ENCODE measurements around the gene THRB. TPM values are rescaled to one million over a fixed set of nuclear protein-coding genes. Genes with fewer than 3 reads are reported as not detected.

The THRB gene
- total RNA-seq, 1 experiment from 2014 or later = 5.8 TPM

DNA sequence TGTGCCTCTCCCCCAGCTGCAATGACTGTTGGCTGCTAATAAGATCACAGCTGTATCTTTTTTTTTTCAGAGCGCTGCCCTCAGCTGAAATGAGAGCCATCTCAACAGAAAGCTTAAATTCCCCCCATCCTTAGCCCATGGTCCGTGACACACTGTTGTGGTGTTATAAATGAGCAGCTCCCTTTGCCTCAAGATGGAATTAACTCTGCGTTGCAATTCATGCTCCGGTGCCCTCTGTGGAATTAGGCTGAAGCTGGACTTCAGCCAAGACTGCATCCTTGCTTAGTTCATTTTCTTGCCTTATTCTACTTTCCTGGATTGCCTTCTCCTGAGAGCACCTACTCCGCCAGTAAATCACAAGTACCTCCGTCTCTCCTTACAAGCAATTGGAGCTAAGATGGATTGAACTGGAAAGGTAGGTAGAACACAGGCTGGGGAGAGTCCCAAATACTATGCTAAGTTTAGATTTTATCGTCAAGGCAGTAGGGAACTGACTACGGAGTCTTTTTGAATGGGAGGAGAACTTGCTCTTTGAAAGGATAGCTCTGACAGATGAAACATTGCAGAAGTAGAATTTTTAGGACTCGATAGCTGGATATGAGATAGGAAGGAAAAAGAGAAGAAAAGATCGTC lies 39.0 kb upstream of the THRB start:
- ChIA-PET POLR2A (no interaction called here), CTCF (no interaction called here)
- Mint-ChIP-seq H3K27ac (no peak overlapping the region), H3K4me3 (no peak overlapping the region), H3K27me3 (ENCODE audit: low read depth) (no peaks in the 10 kb centered on the region; the same call in 1 of the 2 replicates), H3K4me1 (no peaks in the 10 kb centered on the region), H3K36me3 (no peaks in the 10 kb centered on the region), H3K9me3 (no peaks in the 10 kb centered on the region)
- ATAC-seq (no peak), DNase-seq (ENCODE audit: low spot score) (no peak)
- TF ChIP-seq, protein P1, sequence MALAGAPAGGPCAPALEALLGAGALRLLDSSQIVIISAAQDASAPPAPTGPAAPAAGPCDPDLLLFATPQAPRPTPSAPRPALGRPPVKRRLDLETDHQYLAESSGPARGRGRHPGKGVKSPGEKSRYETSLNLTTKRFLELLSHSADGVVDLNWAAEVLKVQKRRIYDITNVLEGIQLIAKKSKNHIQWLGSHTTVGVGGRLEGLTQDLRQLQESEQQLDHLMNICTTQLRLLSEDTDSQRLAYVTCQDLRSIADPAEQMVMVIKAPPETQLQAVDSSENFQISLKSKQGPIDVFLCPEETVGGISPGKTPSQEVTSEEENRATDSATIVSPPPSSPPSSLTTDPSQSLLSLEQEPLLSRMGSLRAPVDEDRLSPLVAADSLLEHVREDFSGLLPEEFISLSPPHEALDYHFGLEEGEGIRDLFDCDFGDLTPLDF (CRISPR knock-in tag; IDR thresholded peaks at IDR 0.05) = no peak
- TF ChIP-seq, protein P2, sequence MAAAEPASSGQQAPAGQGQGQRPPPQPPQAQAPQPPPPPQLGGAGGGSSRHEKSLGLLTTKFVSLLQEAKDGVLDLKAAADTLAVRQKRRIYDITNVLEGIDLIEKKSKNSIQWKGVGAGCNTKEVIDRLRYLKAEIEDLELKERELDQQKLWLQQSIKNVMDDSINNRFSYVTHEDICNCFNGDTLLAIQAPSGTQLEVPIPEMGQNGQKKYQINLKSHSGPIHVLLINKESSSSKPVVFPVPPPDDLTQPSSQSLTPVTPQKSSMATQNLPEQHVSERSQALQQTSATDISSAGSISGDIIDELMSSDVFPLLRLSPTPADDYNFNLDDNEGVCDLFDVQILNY (CRISPR knock-in tag; IDR thresholded peaks at IDR 0.05) = no peak
- TF ChIP-seq TP53 (CRISPR knock-in tag; IDR thresholded peaks at IDR 0.05) = no peak
- TF ChIP-seq NFE2L1 (CRISPR knock-in tag; IDR thresholded peaks at IDR 0.05) = no peak

DNA sequence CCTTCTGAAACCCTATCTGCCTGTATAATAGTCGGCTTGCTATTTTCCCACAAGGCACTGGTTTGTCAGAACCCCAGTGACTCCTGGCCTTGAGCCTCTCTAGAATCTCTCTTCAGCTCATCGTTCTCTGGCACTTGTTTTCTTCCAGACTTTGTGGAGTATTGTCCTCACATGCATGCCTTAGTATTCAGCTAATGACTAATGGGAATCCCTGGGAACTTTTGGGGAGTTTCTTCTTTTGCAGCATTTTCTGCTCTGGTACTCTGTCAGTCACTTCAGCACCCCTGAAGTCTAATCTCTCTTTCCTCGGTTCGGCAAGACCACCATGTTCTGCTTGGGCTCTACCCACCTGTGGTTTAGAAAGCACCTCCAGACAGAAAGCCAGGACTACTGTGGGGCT lies 35.8 kb upstream of the THRB start:
- TF ChIP-seq ZNF219 (CRISPR knock-in tag; IDR thresholded peaks at IDR 0.05; ENCODE audit: borderline replicate concordance) (no peak), TEAD4 (CRISPR knock-in tag; IDR thresholded peaks at IDR 0.05) (no peak)
- DNase-seq (ENCODE audit: low spot score) (no peak), ATAC-seq (no peak)
- ChIA-PET CTCF (interaction anchor here (0.9 kb wide), 1 partner anchor 34 kb away, joined by 3 read pairs; no protein-coding TSS in a partner anchor), POLR2A (no interaction called here)
- Mint-ChIP-seq H3K9me3 (no peaks in the 10 kb centered on the region), H3K27ac (no peak overlapping the region), H3K36me3 (no peaks in the 10 kb centered on the region), H3K4me1 (0 out of 2 replicates have a peak, but pooled peaks cover 4% of the 10 kb centered on the region), H3K4me3 (no peak overlapping the region), H3K27me3 (ENCODE audit: low read depth) (no peaks in the 10 kb centered on the region)

DNA sequence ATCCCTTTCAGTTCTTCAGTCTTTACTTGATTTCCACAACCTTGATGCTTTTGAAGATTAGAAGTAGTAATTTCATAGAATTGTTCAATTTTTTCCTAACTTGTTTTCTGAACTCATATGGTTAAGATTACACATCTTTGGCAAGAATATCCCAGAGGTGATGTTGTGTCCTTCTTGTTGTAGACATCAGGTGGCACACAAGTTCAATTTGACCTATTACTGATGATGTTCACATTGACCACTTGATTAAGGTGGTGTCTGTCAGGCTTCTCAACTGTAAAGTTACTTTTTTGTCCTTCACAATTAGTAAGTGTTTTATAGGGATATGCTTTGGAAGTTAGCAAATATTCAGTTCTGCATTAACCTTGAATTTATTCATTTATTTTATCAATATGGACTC lies 34.6 kb upstream of the THRB start:
- ChIA-PET CTCF (no interaction called here), POLR2A (no interaction called here)
- ATAC-seq = no peak
- 0 out of 2 replicates have a peak, but pooled peaks cover 4% of the 10 kb centered on the region for H3K4me1 Mint-ChIP-seq
- DNase-seq (ENCODE audit: low spot score) = no peak
- no peak overlapping the region for H3K27ac Mint-ChIP-seq
- H3K36me3 Mint-ChIP-seq = no peaks in the 10 kb centered on the region
- no peak overlapping the region for H3K4me3 Mint-ChIP-seq
- no peaks in the 10 kb centered on the region for H3K9me3 Mint-ChIP-seq
- H3K27me3 Mint-ChIP-seq (ENCODE audit: low read depth) = peaks cover 4% of the 10 kb centered on the region
- TF ChIP-seq ZNF138 (CRISPR knock-in tag; conservative IDR thresholded peaks at IDR 0.05) (no peak), CBFB (CRISPR knock-in tag; IDR thresholded peaks at IDR 0.05; ENCODE audit: low read depth) (no peak), HMGA2 (CRISPR knock-in tag; IDR thresholded peaks at IDR 0.05) (no peak), ZNF416 (CRISPR knock-in tag; IDR thresholded peaks at IDR 0.05) (no peak), ATF1 (CRISPR knock-in tag; IDR thresholded peaks at IDR 0.05) (no peak), JAZF1 (CRISPR knock-in tag; IDR thresholded peaks at IDR 0.05) (no peak), ESRRA (CRISPR knock-in tag; IDR thresholded peaks at IDR 0.05; ENCODE audit: borderline replicate concordance) (no peak), EMX1 (CRISPR knock-in tag; IDR thresholded peaks at IDR 0.05) (no peak), ZNF263 (CRISPR knock-in tag; IDR thresholded peaks at IDR 0.05; ENCODE audit: low read depth) (no peak), SOX15 (CRISPR knock-in tag; IDR thresholded peaks at IDR 0.05) (no peak), ETV6 (CRISPR knock-in tag; IDR thresholded peaks at IDR 0.05) (no peak), NFE2L1 (CRISPR knock-in tag; IDR thresholded peaks at IDR 0.05) (no peak)
- TF ChIP-seq, protein P2 (CRISPR knock-in tag; IDR thresholded peaks at IDR 0.05) = no peak
- TF ChIP-seq, protein P3, sequence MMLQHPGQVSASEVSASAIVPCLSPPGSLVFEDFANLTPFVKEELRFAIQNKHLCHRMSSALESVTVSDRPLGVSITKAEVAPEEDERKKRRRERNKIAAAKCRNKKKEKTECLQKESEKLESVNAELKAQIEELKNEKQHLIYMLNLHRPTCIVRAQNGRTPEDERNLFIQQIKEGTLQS (CRISPR knock-in tag; conservative IDR thresholded peaks at IDR 0.05) = no peak
- TF ChIP-seq, protein P4, sequence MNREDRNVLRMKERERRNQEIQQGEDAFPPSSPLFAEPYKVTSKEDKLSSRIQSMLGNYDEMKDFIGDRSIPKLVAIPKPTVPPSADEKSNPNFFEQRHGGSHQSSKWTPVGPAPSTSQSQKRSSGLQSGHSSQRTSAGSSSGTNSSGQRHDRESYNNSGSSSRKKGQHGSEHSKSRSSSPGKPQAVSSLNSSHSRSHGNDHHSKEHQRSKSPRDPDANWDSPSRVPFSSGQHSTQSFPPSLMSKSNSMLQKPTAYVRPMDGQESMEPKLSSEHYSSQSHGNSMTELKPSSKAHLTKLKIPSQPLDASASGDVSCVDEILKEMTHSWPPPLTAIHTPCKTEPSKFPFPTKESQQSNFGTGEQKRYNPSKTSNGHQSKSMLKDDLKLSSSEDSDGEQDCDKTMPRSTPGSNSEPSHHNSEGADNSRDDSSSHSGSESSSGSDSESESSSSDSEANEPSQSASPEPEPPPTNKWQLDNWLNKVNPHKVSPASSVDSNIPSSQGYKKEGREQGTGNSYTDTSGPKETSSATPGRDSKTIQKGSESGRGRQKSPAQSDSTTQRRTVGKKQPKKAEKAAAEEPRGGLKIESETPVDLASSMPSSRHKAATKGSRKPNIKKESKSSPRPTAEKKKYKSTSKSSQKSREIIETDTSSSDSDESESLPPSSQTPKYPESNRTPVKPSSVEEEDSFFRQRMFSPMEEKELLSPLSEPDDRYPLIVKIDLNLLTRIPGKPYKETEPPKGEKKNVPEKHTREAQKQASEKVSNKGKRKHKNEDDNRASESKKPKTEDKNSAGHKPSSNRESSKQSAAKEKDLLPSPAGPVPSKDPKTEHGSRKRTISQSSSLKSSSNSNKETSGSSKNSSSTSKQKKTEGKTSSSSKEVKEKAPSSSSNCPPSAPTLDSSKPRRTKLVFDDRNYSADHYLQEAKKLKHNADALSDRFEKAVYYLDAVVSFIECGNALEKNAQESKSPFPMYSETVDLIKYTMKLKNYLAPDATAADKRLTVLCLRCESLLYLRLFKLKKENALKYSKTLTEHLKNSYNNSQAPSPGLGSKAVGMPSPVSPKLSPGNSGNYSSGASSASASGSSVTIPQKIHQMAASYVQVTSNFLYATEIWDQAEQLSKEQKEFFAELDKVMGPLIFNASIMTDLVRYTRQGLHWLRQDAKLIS (CRISPR knock-in tag; IDR thresholded peaks at IDR 0.05; ENCODE audit: borderline replicate concordance) = no peak
- TF ChIP-seq, protein P5, sequence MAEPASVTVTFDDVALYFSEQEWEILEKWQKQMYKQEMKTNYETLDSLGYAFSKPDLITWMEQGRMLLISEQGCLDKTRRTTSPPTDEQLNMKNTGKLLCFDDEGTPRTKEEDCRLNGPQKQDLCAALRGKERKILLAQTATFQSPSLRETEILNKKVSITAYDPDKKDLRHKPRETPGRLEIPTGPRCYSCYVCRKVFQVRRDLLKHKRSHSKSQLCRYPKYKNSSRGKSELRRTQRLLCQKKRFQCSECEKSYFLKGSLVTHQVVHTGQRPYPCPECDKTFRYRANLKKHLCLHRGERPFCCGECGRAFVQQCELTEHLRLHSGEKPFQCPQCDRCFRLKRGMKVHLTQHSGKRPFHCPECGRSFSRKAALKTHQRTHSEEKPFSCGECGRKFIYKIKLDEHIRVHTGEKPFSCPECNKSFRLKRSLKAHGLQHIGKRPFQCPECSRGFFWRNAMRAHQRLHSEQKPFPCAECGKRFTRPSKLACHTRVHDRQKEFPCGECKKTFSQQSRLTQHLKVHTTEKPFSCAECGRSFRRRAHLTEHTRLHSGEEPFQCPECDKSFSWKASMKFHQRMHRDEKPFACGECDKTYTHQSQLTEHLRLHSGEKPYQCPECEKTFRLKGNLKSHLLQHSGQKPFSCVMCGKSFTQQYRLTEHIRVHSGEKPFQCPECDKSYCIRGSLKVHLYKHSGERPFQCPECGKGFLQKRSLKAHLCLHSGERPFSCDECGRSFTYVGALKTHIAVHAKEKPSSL (CRISPR knock-in tag; conservative IDR thresholded peaks at IDR 0.05) = no peak
